Endodermal cell (in vitro differentiated cells): ENCODE data around the gene SMPX. TPM values are rescaled to one million over a fixed set of nuclear protein-coding genes. Genes with fewer than 3 reads are reported as not detected.

Experiments used
- DNase-seq: peaks from one replicate; pipeline ENCODE4 v3.0.0-alpha.2; 2017
- H3K27ac ChIP-seq: 2 replicates; pipeline ENCODE4 v1.5.1; 2013; ENCODE audit warnings: mild to moderate bottlenecking, low read depth, low read length, moderate library complexity
- H3K27me3 ChIP-seq: 2 replicates; pipeline ENCODE4 v1.6.1; 2013; ENCODE audit warnings: mild to moderate bottlenecking, low read length, moderate library complexity; ENCODE audit not compliant: insufficient read depth, control insufficient read depth, poor library complexity, severe bottlenecking
- H3K36me3 ChIP-seq: 2 replicates; pipeline ENCODE4 v1.7.0; 2013; ENCODE audit warnings: mild to moderate bottlenecking, low read length, moderate library complexity; ENCODE audit not compliant: control insufficient read depth, insufficient read depth
- H3K4me1 ChIP-seq: one replicate; pipeline ENCODE4 v1.7.0; 2013; ENCODE audit warnings: low read length; ENCODE audit not compliant: control insufficient read depth, insufficient read depth
- H3K4me3 ChIP-seq: 2 replicates; pipeline ENCODE4 v1.5.1; 2013; ENCODE audit warnings: mild to moderate bottlenecking, low read length, moderate library complexity
- H3K9ac ChIP-seq: 2 replicates; pipeline ENCODE4 v1.6.1; 2013; ENCODE audit warnings: mild to moderate bottlenecking, low read length, moderate library complexity; ENCODE audit not compliant: poor library complexity, severe bottlenecking; ENCODE audit errors: extremely low read depth
- H3K9me3 ChIP-seq: 2 replicates; pipeline ENCODE4 v1.6.1; 2013; ENCODE audit warnings: mild to moderate bottlenecking, low read length, moderate library complexity; ENCODE audit not compliant: control insufficient read depth
- H3K27ac Mint-ChIP-seq: 2 replicates; pipeline ENCODE4 v1.8.0; 2020; ENCODE audit warnings: mixed read lengths
- H3K27me3 Mint-ChIP-seq: 2 replicates; pipeline ENCODE4 v1.8.0; 2021; ENCODE audit warnings: mild to moderate bottlenecking, mixed read lengths; ENCODE audit not compliant: insufficient read depth
- H3K36me3 Mint-ChIP-seq: 2 replicates; pipeline ENCODE4 v1.8.0; 2020; ENCODE audit warnings: low read depth, mixed read lengths
- H3K4me1 Mint-ChIP-seq: 2 replicates; pipeline ENCODE4 v1.8.0; 2020; ENCODE audit warnings: mixed read lengths
- H3K4me3 Mint-ChIP-seq: 2 replicates; pipeline ENCODE4 v1.8.0; 2020; ENCODE audit warnings: mild to moderate bottlenecking, moderate library complexity, mixed read lengths
- H3K9me3 Mint-ChIP-seq: 2 replicates; pipeline ENCODE4 v1.8.0; 2020; ENCODE audit warnings: mild to moderate bottlenecking, mixed read lengths
- WGBS, 2 experiments: methylation state at CpG; one replicate each; pipeline versions ENCODE4 v1.1.5 to v1.1.7; 2013; ENCODE audit warnings: missing lambda C conversion rate in 2 of 2, mixed read lengths in 1 of 2; ENCODE audit not compliant: insufficient coverage in 1 of 2, insufficient read length in 1 of 2; 5-methylcytosine and 5-hydroxymethylcytosine counted together
- total RNA-seq, 2 donors: library from RNA; stranded (reverse); fragmentation: NEBNext Ultra II Directional in 1 of 2; extraction: Animal tissue kit (Norgen Biotek cat#: 25700) in 1 of 2; gene quantifications; 2 replicates in 1 of 2; 3 replicates in 1 of 2; pipeline ENCODE4 v1.2.1, GENCODE V29; 2021
- TF ChIP-seq, protein P1 (sequence below): fragments of 200-600 bp; sonication (generic); conservative IDR thresholded peaks from 2 replicates; pipeline ENCODE4 v1.5.0; 2021; ENCODE audit warnings: antibody characterized with exemption, mild to moderate bottlenecking

The SMPX gene
- total RNA-seq, 2 donors from 2014 or later, result 0.31 TPM; not detected in 1

DNA sequence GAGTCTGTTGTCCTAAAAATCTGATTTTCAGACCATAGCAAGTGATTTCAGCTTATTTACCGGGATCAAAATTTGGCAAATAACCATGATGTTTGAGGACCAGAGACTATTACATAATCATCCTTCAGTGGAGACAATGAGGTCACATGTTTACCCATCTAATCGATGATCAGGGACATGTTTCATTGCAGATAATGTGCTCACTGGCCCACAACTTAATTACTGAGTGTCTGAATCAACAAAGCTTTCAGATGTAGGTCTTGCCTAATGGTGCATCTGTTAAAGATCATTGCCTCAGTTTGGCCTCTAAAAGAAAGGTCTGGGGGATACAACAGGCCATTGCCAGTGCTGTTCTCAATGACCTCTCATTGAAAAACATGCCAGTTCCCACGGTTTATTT is 56.9 kb downstream of the SMPX start:
- 87 to 90% methylated on average over 2 to 3 of the region's 3 CpGs for WGBS, 2 experiments
- no peak for DNase-seq
- Histone ChIP-seq H3K27ac (no peak overlapping the region), H3K4me3 (no peak overlapping the region), H3K9ac (no peak overlapping the region), H3K36me3 (no peaks in the 10 kb centered on the region), H3K27me3 (no peaks in the 10 kb centered on the region), H3K4me1 (no peaks in the 10 kb centered on the region), H3K9me3 (no peaks in the 10 kb centered on the region)
- Mint-ChIP-seq H3K9me3 (no peaks in the 10 kb centered on the region), H3K4me1 (peaks cover 9% of the 10 kb centered on the region), H3K27me3 (no peaks in the 10 kb centered on the region), H3K36me3 (no peaks in the 10 kb centered on the region), H3K27ac (no peak overlapping the region), H3K4me3 (no peak overlapping the region)
- TF ChIP-seq, protein P1, sequence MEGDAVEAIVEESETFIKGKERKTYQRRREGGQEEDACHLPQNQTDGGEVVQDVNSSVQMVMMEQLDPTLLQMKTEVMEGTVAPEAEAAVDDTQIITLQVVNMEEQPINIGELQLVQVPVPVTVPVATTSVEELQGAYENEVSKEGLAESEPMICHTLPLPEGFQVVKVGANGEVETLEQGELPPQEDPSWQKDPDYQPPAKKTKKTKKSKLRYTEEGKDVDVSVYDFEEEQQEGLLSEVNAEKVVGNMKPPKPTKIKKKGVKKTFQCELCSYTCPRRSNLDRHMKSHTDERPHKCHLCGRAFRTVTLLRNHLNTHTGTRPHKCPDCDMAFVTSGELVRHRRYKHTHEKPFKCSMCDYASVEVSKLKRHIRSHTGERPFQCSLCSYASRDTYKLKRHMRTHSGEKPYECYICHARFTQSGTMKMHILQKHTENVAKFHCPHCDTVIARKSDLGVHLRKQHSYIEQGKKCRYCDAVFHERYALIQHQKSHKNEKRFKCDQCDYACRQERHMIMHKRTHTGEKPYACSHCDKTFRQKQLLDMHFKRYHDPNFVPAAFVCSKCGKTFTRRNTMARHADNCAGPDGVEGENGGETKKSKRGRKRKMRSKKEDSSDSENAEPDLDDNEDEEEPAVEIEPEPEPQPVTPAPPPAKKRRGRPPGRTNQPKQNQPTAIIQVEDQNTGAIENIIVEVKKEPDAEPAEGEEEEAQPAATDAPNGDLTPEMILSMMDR, result no peak

DNA sequence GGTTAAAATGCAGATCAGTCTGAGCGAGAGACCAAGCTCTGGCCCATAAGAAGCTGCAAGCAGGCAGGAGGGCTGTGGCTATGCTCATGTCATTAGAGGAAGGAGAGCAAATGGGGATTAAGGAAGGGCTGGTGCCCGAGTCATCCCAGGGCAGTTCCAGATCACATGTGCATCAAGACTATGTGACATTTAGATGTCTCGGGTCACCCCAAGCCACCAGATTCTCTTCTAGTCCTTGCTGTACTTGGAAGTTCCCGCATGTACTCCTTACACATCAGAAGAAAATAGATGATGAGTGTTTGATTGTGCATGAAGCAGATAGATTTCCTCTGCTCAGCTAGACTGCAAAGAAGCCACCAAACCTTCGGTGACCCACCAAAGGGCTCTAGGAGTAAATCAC is 57.6 kb downstream of the SMPX start:
- no peaks in the 10 kb centered on the region for H3K9me3 Mint-ChIP-seq
- TF ChIP-seq, protein P1, result no peak
- H3K36me3 Mint-ChIP-seq, result no peaks in the 10 kb centered on the region
- H3K4me1 Mint-ChIP-seq, result peaks cover 9% of the 10 kb centered on the region
- Histone ChIP-seq H3K27ac (no peak overlapping the region), H3K4me3 (no peak overlapping the region), H3K4me1 (no peaks in the 10 kb centered on the region), H3K27me3 (no peaks in the 10 kb centered on the region), H3K9ac (no peak overlapping the region), H3K9me3 (no peaks in the 10 kb centered on the region), H3K36me3 (no peaks in the 10 kb centered on the region)
- no peaks in the 10 kb centered on the region for H3K27me3 Mint-ChIP-seq
- no peak overlapping the region for H3K4me3 Mint-ChIP-seq
- no peak overlapping the region for H3K27ac Mint-ChIP-seq
- no peak for DNase-seq
- WGBS, 2 experiments, result 95% methylated on average over 4 of the region's 5 CpGs; no CpG with 5 or more reads in 1 of the 2 experiments

DNA sequence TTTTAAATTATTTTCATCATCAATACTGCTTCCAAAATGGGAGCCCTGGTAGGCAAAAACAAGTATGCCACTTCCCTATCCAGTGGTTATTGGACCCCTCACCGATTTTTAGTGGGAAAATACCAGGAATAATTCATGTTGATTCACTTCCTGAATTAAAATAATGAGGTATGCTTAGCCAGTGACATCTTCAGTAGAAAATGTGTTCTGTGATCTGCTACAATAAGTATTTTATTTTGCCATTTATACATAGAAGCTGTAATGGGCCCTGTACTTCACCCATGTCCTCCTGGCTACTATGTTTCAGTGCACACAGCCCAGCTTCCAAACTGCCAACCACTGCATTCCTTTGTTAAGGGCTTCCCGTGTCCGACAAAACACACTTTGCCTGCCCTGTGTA is 58.8 kb downstream of the SMPX start:
- DNase-seq, result no peak
- WGBS, 2 experiments, result 97% methylated on average over 3 of the region's 3 CpGs; no CpG with 5 or more reads in 1 of the 2 experiments
- TF ChIP-seq, protein P1, result no peak
- Mint-ChIP-seq H3K36me3 (no peaks in the 10 kb centered on the region), H3K27me3 (no peaks in the 10 kb centered on the region), H3K4me1 (peaks cover 8% of the 10 kb centered on the region), H3K9me3 (no peaks in the 10 kb centered on the region), H3K4me3 (no peak overlapping the region), H3K27ac (no peak overlapping the region)
- Histone ChIP-seq H3K27me3 (no peaks in the 10 kb centered on the region), H3K27ac (no peak overlapping the region), H3K4me1 (no peaks in the 10 kb centered on the region), H3K9ac (no peak overlapping the region), H3K36me3 (no peaks in the 10 kb centered on the region), H3K4me3 (no peak overlapping the region), H3K9me3 (no peaks in the 10 kb centered on the region)
